Measurements from ENCODE around the gene SLC8A1. TPM values are rescaled to one million over a fixed set of nuclear protein-coding genes. Genes with fewer than 3 reads are reported as not detected.

SLC8A1 gene
- total RNA-seq, 1 donor from 2014 or later, result 30.6 TPM

DNA sequence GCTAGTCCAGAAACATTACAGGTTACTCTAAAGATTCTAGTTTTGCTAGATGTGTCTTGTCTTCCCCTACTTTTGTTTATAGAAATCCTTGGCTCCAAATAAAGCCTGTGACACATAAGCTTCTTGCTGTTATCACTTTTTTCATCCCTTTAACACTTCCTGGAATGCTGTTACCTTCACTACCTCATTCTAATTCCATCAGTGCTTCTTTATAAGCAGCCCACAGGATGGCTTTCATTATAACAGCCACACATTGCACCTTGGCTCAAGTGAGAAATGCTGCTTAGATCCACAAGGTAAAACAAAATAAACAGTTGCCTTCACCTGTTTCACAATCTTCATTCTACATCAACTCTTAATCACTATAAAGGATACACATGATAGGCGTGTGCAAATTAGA is 221.7 kb downstream of the SLC8A1 start:
- no peak for DNase-seq

DNA sequence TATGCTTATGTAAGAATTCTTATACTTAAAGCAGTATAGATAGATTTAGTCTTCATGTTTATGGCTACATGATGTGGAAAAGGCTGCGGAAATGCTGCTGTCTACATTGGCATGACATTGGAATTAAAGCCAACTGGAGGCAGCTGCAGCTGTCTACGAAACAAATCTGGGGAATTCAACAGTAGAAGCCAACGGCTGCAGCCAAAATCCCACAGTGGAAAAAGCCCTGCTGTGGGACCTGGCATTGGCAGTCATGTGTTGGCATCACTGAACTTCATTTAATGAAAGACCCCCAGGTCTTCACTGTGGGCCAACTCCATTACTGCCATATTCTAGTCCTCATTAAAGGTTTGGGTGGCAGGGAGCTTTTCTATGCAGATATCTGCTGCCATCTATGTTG is 223.6 kb downstream of the SLC8A1 start:
- peak; percentile 94 for DNase-seq

DNA sequence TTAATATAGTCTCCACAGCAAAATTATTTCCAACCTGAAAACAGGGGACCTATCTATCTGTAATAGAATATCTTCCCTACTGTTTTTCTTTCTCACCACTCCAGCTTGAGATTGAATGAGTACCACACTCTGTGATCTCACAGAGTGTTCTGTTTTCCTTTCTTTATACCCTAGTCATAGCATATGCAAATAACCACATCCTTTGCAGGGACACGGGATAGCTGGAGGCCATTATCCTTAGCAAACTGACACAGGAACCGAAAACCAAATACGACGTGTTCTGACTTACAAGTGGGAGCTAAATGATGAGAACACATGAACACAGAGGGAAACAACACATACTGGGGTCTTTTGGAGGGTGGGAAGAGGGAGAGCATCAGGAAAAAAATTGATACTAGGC is 224.7 kb downstream of the SLC8A1 start:
- DNase-seq, result no peak

DNA sequence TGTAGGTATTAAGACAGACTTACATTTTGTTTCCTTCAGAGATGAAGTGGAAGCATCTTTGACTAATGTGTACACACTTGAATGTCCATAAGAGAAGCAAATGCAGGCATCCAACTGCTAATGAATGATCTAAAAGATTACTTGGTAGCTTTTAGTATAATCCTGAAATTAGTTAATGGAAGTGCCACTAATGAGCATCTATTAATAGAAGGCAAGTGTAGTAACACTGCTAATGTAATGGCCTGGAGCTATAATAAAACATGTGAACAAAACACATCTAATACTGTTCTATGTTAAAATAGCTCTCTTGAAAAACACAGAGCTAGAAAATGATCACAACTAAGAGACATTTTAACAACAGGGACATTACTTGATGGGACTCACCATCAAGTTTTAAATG is 225.3 kb downstream of the SLC8A1 start:
- DNase-seq, result no peak

DNA sequence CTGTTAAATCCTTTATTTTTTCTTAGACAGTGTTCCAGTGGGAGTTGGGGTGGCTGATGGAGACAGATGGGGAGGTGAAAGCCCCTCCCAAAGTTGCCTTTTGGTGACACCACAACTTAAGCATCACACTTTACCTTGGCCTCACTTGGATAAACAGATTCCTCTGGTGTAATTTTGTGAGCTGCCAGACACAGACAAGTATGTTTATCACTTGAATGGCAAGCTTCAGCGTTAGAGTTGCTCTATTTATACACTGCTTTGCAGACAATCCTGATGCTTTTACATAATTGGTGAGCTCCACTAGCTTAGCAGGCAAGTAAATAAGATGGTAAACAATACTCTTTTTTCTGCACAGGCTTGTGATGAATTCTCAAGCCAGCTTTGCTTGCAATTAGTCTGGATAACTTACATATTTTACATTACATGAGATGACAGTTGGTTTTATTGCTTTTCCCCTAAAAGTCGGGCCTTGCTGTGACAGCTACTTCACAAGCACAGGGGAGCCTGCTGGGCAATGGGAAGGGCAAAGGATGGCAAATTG is 226.2 kb downstream of the SLC8A1 start:
- no peak for DNase-seq

DNA sequence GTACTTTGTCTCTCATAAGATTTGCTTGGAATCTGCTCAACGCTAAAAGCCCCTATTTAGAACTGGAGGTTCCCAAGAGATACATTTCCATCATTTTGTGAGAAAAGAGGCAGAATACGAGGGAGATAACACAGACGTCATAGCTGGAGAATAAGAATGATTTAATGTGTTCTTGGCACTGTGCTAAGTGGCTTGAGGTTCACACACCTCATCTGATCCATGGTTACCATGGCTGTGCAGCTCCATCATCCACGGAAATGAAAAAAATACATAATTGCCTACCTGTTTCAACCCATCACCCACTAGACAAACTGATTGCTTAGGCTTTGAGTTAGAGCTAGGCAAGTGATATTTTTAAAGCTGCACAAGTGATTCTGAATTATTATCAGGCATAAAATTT is 227.6 kb downstream of the SLC8A1 start:
- DNase-seq, result no peak

DNA sequence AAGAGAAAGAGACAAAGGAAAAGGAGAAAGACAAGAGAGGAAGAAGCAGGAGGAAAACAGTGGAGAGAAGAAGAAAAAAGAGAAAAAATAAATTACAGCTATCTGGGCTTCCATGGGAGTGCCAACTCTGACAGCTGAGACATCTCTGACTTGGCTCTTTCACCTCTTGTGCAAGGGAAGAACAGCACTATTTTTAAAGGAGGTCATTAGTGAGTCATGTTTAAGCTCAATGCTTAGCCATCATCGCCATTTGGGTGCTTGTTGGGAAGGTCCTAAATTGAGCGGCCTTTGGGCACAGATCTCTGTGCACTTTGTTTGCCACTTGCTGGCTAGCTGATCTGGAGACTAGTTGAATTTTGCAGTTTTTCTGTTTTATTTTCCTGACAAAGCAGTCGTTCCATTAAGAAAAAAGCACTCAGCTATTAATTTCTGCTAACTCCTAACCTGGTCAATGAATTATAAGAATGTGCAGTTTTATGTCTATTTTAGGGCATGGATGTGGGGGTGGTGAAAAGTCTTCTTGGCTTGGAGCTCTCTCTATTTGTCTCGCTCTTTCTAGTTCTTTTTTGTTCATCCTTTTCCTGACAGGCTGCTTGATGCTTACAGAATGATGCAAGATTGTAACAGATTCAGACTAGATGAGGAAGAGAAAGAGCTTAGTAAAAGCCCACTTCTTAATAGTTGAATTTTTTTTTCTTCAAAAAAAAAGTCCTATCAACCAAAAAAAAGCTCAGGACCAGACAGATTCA is 231.5 kb downstream of the SLC8A1 start:
- no peak for DNase-seq

DNA sequence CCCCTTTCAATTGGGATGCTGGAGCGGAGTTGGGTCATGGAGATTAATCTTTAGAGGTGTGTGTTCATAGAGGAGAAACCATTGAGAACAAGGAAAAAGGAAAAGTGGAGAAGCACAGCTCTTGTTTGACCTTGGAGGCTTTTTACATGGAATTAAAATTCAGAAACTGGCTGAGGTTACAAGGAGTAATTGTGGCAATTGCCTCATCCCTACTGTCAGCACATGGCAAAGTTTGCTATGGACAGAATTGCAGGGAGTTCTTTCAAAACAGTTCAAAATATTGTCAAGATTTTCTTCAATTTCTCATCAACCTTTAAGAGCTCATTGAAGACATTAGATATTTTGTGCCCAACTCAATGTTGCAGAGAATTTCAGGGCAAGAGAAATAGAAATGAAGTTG is 232.7 kb downstream of the SLC8A1 start:
- no peak for DNase-seq

DNA sequence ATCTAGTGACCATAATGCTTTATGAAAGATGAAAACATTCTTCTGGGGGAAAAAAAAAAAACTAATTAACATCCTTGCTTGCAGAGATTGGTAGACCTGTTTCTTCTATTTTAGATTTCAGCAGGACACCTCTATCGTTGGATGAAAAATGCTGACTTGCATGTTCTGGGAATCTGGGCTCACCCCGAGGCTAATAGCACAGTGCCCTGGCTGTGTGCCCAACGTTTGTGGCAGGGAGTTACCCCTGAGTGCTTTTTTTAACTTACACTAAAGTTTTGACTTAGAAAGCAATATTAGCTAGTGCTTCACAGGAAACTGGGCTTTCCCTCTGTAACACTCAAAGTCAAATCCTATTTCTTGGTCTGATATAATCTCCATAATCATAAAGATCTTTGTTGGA is 233.2 kb downstream of the SLC8A1 start:
- DNase-seq, result peak; percentile 34

DNA sequence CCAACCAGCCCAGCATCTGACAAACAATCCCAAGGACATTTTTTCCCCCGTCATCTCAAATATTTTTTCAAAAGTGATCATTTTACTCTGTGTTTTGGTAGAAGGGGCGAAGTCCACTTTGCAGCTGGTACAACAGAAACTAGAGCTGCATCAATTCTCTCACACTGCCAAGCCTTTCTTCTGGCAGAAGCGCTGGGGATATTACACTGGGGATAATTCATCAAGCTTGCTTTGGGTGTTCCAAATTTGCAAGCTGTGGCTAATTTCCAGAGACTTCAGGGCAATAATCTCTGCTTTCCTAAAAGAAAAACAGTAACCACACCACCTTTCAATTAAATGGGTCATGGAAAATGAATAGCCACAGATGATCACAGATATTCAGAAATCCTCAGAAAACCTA is 238.3 kb downstream of the SLC8A1 start:
- peak; percentile 82 for DNase-seq

DNA sequence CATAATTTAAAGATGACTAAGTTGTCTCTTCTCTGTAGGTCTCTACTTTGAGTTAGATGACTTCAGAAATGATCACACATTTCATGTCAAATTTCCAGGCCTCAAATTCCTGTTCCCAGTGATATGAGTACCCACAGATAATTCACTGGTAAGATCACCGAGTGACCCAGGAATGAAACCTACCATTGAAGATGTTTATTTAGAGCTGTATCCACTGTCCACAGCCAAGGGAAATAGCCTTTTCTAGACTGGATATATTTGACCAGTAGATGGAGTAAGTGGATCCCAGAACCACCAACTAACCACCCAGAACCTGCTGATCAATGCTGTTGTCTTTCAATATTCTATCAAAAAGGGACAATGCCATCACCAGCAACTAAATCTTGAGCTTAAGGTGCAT is 238.8 kb downstream of the SLC8A1 start:
- no peak for DNase-seq

DNA sequence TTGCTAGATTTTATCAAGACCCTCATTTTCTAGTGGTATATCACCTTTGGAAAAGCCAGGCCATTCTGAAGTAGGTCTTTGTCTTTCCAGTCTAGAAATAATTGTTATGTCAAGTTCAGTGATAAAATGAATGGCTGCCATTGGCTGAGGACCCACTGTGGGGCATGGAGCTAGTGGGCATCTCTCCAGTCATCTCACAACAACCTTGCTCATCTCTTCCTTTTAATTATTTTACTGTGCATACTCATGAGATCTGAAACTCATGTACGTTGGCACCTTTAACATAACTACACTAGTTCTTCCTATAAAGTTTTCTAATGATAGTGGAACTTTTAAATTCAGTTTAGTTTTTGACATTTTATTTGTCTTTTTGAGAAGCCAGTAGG is 240.9 kb downstream of the SLC8A1 start:
- DNase-seq, result no peak

DNA sequence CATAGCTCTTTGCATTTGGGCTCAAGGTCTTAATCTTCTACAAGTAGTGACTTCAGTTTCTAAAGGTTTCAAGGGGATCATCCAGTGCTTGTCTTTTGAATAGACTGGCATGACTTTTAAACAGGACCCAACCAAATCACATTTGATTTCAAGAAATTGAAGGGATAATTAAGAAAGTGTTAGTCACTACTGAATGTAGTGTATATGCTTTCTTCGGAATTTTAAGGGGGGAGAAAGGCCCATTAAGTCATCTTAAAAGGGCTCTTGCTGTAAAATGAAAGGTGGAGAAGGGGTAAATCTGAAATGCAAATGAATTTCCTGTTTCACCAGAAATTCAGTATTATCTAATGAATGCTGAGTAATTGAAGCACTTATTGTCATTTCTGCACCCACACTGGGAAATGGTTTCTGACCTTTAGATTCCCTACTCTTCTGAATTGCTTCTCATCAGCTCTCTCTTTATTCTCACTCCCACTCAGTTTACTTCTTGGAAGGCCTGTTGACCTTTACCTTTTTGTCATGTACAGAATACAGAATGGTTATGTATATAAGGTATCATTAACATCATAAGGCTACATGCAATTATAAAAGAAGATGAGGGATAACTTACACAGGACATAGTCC is 241.4 kb downstream of the SLC8A1 start:
- no peak for DNase-seq

DNA sequence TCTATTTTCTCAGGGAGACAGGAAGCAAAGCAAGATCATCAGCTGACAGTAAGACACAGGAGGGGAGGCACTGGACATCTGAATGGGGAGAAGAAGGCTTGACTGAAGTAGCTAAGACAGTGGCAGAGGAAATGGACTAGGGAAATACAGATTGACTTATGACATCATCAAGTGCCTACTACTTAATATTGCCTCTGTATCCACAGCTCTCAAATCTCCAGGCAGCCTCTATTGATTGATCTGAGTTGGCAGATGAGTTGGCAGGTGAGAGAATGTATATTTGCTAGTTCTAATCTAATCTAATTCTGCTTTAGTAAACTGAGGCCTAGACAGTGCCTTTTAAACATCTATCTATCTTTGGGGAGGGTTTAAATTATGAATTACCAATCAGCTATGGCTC is 242.1 kb downstream of the SLC8A1 start:
- DNase-seq, result no peak

DNA sequence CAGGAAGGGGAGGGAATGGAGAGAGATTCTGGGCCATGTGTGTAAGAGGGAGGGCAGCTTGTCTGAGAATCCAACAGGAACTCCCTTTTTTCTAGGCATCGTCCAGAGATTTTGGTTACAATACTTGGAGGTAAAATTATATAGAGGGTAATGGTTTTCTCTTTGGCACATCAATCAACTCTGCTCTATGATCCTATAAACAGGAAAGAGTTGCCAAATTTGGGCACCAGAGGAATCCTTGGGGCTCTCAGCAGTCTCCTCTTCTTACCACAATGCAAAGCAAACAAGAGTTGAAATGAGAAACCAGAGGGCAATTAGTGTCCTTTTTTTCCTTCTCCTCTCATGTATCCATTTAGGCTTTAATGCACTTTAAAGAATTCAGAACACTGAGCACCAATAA is 243.4 kb downstream of the SLC8A1 start:
- no peak for DNase-seq

DNA sequence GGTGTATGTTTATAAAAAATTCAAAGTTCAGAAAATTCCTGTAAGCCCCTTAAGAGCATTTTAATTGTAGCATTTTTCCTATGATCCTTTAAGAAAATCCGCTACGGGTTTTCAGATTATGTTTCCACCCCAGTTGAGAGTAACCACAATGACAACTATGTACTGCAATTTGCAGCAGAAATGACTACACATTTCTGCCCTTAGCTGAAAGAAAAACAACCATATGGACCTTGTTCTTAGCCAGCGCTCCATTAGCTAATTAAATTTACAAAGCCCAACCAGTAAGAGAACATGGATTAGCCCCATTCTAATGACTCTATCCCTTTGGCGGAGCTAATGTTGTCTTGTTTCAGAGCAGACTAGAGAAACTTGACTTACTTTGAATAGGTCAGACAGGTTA is 247.6 kb downstream of the SLC8A1 start:
- no peak for DNase-seq

DNA sequence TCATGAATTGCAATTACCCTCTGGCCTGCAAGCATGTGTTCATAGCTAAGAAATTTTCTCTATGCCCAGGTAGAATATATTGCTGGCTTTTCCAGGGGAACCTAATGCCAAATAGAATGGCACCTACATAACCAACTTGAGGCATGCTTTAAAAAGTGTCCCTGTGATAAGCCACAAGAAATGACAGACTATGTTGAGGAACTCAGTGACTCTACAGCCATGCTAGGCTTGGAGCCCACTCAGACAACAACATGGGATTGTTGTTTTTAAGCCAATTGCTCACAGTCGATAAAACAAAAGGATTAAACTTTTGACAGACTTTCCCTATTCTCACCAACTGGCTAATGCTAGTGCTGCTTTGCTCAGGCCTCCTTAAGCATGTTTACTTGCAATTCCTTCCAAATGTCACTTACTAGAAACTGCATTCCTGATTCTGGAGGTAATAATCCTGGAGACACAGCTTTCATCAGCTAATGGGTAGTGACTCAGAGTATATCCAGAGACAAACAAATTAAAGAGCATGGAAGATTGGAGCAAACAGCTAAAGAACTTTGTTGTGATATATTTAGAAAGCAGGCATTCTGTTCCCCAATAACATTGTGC is 249.0 kb downstream of the SLC8A1 start:
- no peak for DNase-seq

DNA sequence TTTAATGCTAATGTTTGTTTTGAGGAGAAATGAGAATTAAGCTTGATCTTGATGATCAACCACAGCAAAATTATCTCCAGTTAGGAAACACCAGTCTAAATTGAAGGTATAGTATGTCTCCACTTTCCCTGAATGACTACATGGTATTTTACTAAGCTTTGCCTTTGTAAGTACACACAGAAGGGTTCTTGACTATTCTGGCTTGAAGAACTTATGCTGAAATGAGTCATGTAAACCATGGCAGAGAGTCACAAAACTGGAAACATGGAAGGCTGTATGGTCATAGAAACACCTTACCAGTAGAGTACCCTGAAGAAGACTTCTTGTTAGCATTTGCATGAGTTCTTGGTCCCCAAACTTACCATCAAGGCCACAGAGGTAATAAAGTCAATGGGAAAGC is 250.5 kb downstream of the SLC8A1 start:
- no peak for DNase-seq

DNA sequence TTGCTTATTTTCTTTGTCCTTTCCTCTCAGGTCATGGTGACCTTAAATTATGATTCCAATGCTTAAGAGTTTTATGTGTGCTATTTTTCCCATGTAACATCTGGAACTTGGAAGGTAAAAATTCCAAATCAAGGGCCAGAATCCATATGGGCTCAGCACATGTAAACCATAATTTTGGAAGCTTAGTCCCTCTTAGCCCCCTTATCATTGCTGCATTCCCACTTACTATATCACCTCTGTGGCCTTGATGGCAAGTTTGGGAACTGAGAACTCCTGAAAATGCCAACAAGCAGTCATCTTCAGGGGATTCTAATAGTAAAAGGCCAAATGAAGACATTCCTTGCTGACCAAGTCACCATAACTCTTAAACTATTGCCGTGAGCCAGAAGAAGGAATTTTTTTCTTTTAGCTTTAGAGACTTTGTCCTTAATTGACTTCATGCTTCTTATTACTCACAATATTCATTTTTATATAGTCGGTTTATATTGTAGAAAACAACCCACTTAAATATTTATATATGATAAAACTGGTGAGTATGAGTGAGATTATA is 251.4 kb downstream of the SLC8A1 start:
- no peak for DNase-seq

DNA sequence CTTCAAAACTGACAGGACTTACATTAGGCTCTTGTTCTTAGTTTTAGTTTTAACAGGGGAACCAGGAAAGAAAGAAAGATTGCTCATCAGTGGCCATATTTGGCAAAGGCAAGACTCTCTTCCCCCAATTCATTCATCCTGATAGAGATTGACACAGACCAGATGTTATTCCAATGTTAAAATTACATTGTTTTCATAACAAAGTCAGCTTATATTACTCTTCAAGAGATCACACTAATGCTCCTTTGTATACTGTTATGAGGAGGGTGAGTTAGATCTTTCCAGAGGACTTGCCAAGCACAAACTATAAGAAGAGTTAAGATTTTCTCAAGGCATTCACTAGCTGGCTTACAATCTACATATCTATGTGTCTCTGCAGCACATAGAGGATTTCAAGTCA is 252.1 kb downstream of the SLC8A1 start:
- peak; percentile 69 for DNase-seq

DNA sequence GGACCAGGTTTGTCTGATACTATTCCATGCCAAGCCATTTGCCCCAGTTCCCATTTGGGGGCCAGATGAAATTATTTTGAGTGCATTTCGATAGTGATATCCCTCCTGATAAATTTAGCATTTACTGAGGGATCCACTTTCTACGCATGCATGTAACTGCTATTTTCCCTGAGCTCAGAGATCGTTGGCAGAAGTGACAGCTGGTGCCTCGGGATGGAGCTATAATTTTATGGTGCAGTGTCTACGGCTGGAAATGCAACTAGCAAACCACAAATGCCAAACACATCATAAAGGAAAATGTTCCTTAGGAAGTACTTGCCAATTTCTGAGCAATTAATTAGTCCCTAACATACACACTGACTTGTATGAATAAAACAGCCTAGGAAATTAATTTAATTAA is 254.8 kb downstream of the SLC8A1 start:
- peak; percentile 52 for DNase-seq

DNA sequence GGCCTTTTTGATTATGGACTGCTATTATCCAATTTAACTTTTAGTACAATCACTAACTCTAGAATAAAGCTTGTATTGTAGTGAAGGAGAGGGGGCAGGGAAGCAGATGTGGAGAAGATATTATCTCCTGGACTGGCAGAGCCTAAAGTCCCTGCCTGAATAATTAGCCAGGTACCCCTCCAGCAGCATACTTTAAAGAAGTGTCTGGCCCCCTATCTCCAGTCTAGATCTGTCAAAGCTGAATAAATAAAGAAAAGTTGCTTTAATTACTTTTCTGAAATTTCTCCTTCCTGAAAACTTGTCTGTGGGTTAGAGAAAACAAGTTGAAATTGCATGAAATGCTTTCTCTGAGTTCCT is 258.2 kb downstream of the SLC8A1 start:
- no peak for DNase-seq

DNA sequence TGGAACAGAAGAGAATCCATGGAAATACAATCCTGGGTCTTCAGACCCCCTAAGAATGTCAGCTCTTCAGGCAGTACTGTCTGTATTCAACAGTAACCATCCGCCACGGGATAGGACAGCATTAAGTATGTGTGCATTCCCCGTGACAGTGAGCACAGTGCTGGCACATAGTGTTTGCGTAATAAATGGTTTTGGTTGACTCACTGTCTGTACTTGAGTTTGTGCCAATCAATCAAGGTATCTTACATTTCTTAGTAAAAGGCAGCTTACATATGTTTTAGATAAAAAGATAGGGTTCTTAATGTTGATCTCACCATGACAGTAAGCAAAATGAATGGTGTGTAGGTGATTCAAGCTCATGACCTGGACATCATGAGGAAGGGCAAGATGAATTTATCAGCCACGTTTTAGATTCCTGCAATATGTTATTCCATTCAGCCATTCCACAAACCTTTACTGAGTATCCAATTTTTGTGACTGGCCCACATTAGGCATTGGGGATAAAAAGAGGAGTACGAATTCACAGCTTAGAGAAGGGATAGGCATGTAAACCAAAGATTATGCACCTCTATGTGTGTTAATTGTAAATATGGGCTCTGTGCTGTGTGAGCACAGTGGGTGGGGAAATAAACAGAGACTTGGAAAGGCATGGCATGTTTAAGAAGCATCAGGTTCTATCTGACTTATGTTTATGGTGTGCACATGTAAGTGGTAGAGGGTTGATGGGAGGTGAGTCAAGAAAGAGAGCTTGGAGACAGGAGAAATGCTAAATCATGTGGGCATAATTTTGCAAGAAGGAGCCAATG is 258.8 kb downstream of the SLC8A1 start:
- no peak for DNase-seq

Measured in tongue (tissue), 2 donors.